H9 (cell line): Measurements from ENCODE around the gene PSTPIP1. TPM values are rescaled to one million over a fixed set of nuclear protein-coding genes. Genes with fewer than 3 reads are reported as not detected.

ENCODE experiments used
- DNase-seq: peaks from one replicate; pipeline ENCODE4 v3.0.0-alpha.2; 2017
- H2AFZ ChIP-seq: one replicate; pipeline ENCODE4 v1.6.1; 2013; ENCODE audit warnings: mild to moderate bottlenecking, low read length, control low read depth, moderate library complexity
- H2AK5ac ChIP-seq: 2 replicates; pipeline ENCODE4 v1.6.1; 2013; ENCODE audit warnings: low read length, control low read depth, mixed read lengths; ENCODE audit not compliant: insufficient read length
- H2BK120ac ChIP-seq: one replicate; pipeline ENCODE4 v1.6.1; 2013; ENCODE audit warnings: low read depth, mild to moderate bottlenecking, low read length, control low read depth, inconsistent platforms; ENCODE audit not compliant: poor library complexity, severe bottlenecking
- H2BK12ac ChIP-seq: 2 replicates; pipeline ENCODE4 v1.6.1; 2013; ENCODE audit warnings: low read length, control low read depth, mixed read lengths, low read depth; ENCODE audit not compliant: insufficient read length
- H2BK15ac ChIP-seq: 2 replicates; pipeline ENCODE4 v1.6.1; 2013; ENCODE audit warnings: low read depth, low read length, control low read depth
- H2BK20ac ChIP-seq: one replicate; pipeline ENCODE4 v1.6.1; 2013; ENCODE audit warnings: low read depth, mild to moderate bottlenecking, low read length, control low read depth, inconsistent platforms; ENCODE audit not compliant: poor library complexity, severe bottlenecking
- H2BK5ac ChIP-seq: 2 replicates; pipeline ENCODE4 v1.6.1; 2013; ENCODE audit warnings: low read length, control low read depth, mixed read lengths; ENCODE audit not compliant: insufficient read length
- H3K14ac ChIP-seq: 2 replicates; pipeline ENCODE4 v1.6.1; 2013; ENCODE audit warnings: low read length, control low read depth; ENCODE audit not compliant: insufficient read depth
- H3K18ac ChIP-seq: 2 replicates; pipeline ENCODE4 v1.6.1; 2013; ENCODE audit warnings: low read depth, mild to moderate bottlenecking, mixed read lengths, low read length, control low read depth; ENCODE audit not compliant: insufficient read length
- H3K23ac ChIP-seq: 2 replicates; pipeline ENCODE4 v1.6.1; 2013; ENCODE audit warnings: low read length, control low read depth, mixed read lengths, low read depth; ENCODE audit not compliant: insufficient read length
- H3K23me2 ChIP-seq: 2 replicates; pipeline ENCODE4 v1.6.1; 2013; ENCODE audit warnings: low read depth, mild to moderate bottlenecking, mixed read lengths, low read length, control low read depth; ENCODE audit not compliant: insufficient read length, poor library complexity, severe bottlenecking
- H3K27ac ChIP-seq: 2 replicates; pipeline ENCODE4 v1.5.1; 2013; ENCODE audit warnings: low read length, control low read depth, mixed read lengths, low read depth; ENCODE audit not compliant: insufficient read length
- H3K27me3 ChIP-seq: 2 replicates; pipeline ENCODE4 v1.6.1; 2013; ENCODE audit warnings: low read length, control low read depth, inconsistent platforms; ENCODE audit not compliant: insufficient read depth
- H3K4ac ChIP-seq: 2 replicates; pipeline ENCODE4 v1.6.1; 2013; ENCODE audit warnings: low read depth, mild to moderate bottlenecking, control low read depth, inconsistent platforms, low read length, moderate library complexity
- H3K4me1 ChIP-seq: 2 replicates; pipeline ENCODE4 v1.6.1; 2013; ENCODE audit warnings: low read length, control low read depth, inconsistent platforms; ENCODE audit not compliant: insufficient read depth
- H3K4me2 ChIP-seq: 2 replicates; pipeline ENCODE4 v1.6.1; 2013; ENCODE audit warnings: low read length, control low read depth, mixed read lengths; ENCODE audit not compliant: insufficient read length, insufficient read depth
- H3K56ac ChIP-seq: 2 replicates; pipeline ENCODE4 v1.6.1; 2013; ENCODE audit warnings: low read depth, mild to moderate bottlenecking, mixed read lengths, low read length, control low read depth; ENCODE audit not compliant: insufficient read length
- H3K79me1 ChIP-seq: 2 replicates; pipeline ENCODE4 v1.6.1; 2013; ENCODE audit warnings: low read depth, mild to moderate bottlenecking, moderate library complexity, low read length, control low read depth, inconsistent platforms; ENCODE audit not compliant: insufficient read depth, poor library complexity, severe bottlenecking
- H3K79me2 ChIP-seq: 2 replicates; pipeline ENCODE4 v1.6.1; 2013; ENCODE audit warnings: low read length, control low read depth, inconsistent platforms; ENCODE audit not compliant: insufficient read depth
- H3K9ac ChIP-seq: 2 replicates; pipeline ENCODE4 v1.6.1; 2013; ENCODE audit warnings: low read length, control low read depth, mixed read lengths; ENCODE audit not compliant: insufficient read length; ENCODE audit errors: extremely low read depth
- H3K9me3 ChIP-seq: one replicate; pipeline ENCODE4 v1.6.1; 2013; ENCODE audit warnings: low read depth, low read length, inconsistent platforms; ENCODE audit not compliant: control insufficient read depth
- H3T11ph ChIP-seq: one replicate; pipeline ENCODE4 v1.6.1; 2013; ENCODE audit warnings: mild to moderate bottlenecking, low read length, control low read depth, inconsistent platforms
- H4K20me1 ChIP-seq: one replicate; pipeline ENCODE4 v1.6.1; 2013; ENCODE audit not compliant: control insufficient read depth, insufficient read length, insufficient read depth
- H4K5ac ChIP-seq: 2 replicates; pipeline ENCODE4 v1.6.1; 2013; ENCODE audit warnings: low read depth, mild to moderate bottlenecking, mixed read lengths, low read length, control low read depth; ENCODE audit not compliant: insufficient read length
- H4K8ac ChIP-seq: replicated peaks from 2 replicates; pipeline ENCODE4 v1.6.1; 2013; ENCODE audit warnings: low read length, control low read depth, mixed read lengths, low read depth; ENCODE audit not compliant: insufficient read length
- H4K91ac ChIP-seq: 2 replicates; pipeline ENCODE4 v1.6.1; 2013; ENCODE audit warnings: low read depth, mild to moderate bottlenecking, moderate library complexity, mixed read lengths, low read length, control low read depth; ENCODE audit not compliant: insufficient read length
- H3K27ac Mint-ChIP-seq, 3 experiments: 2 replicates in 2 of 3; 3 replicates in 1 of 3; pipeline ENCODE4 v1.8.0; 2020 to 2021; ENCODE audit warnings: mixed read lengths in 3 of 3, mild to moderate bottlenecking in 1 of 3, moderate library complexity in 1 of 3
- H3K27me3 Mint-ChIP-seq: 2 replicates; pipeline ENCODE4 v1.8.0; 2021; ENCODE audit warnings: low read depth, mild to moderate bottlenecking, moderate library complexity, mixed read lengths
- H3K36me3 Mint-ChIP-seq, 3 experiments: 2 replicates in 2 of 3; 3 replicates in 1 of 3; pipeline ENCODE4 v1.8.0; 2020 to 2021; ENCODE audit warnings: low read depth in 3 of 3, mixed read lengths in 3 of 3; ENCODE audit not compliant: insufficient read depth in 1 of 3
- H3K4me1 Mint-ChIP-seq, 2 experiments: 2 replicates each; pipeline ENCODE4 v1.8.0; 2020; ENCODE audit warnings: mixed read lengths in 2 of 2
- H3K4me3 Mint-ChIP-seq, 2 experiments: 2 replicates in 1 of 2; 3 replicates in 1 of 2; pipeline ENCODE4 v1.8.0; 2020 to 2021; ENCODE audit warnings: mild to moderate bottlenecking in 2 of 2, mixed read lengths in 2 of 2, moderate library complexity in 1 of 2
- H3K9me3 Mint-ChIP-seq, 2 experiments: 2 replicates in 1 of 2; 3 replicates in 1 of 2; pipeline ENCODE4 v1.8.0; 2020; ENCODE audit warnings: mild to moderate bottlenecking in 2 of 2, mixed read lengths in 2 of 2, moderate library complexity in 1 of 2
- WGBS: extraction: QIAGEN DNeasy Blood & Tissue Kit; methylation state at CpG from one replicate; pipeline ENCODE4 v1.1.7; 2013; ENCODE audit warnings: missing lambda C conversion rate, low lambda C conversion rate, mixed read lengths; ENCODE audit not compliant: insufficient read length; ENCODE audit errors: extremely low coverage; 5-methylcytosine and 5-hydroxymethylcytosine counted together
- total RNA-seq: library from RNA; stranded (reverse); gene quantifications from 2 replicates; pipeline ENCODE4 v1.2.1, GENCODE V29; 2021
- TF ChIP-seq, protein P1 (sequence below): fragments of 200-600 bp; sonication (generic); conservative IDR thresholded peaks from 3 replicates; pipeline ENCODE4 v1.8.0; 2021; ENCODE audit warnings: antibody characterized with exemption, mild to moderate bottlenecking

The PSTPIP1 gene
- total RNA-seq, 1 experiment from 2014 or later = 1.8 TPM

DNA sequence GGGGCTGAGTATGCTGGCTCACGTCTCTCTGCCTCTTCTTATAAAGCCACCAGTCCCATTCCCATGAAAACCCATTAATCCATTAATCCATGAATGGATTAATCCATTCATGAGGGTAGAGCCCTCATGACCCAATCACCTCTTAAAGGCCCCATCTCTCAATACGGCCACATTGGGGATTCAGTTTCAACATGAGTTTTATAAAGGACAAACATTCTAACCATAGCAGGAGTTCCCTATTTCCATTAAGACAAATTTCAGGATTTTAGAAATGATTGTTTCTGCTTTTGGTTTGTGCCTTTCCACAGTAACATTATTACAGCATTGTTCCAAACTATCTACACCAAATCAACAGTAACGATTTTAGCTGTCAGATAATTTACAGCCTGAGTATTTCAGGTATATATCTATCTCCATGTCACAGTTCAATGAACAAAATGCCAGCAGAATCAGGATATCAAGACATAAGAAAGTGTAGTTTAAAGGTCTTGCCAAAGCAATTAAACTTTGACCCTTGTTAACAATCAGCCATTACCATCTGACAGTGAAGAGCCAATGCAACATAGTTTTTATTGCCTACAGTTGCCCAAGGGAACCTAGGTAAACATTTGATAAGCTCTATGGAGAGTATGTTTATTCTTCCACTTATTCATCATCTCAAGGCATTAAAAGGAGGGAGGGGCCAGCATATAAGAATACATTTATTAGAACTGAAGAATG is 72.2 kb downstream of the PSTPIP1 start:
- Histone ChIP-seq H3K23me2 (peaks cover 6% of the 10 kb centered on the region), H3K9me3 (no peaks in the 10 kb centered on the region), H2AFZ (no peak overlapping the region), H4K91ac (no peak overlapping the region), H2BK15ac (no peak overlapping the region), H2BK12ac (no peak overlapping the region), H3T11ph (no peak overlapping the region), H3K79me1 (no peaks in the 10 kb centered on the region), H3K27ac (no peak overlapping the region), H2BK120ac (no peak overlapping the region), H3K23ac (no peak overlapping the region), H3K14ac (no peak overlapping the region), H3K4me1 (peaks cover 3% of the 10 kb centered on the region), H3K18ac (no peak overlapping the region), H3K4ac (no peak overlapping the region), H2BK5ac (no peak overlapping the region), H2AK5ac (no peak overlapping the region), H3K56ac (no peak overlapping the region), H3K27me3 (no peaks in the 10 kb centered on the region), H4K8ac (no peak overlapping the region), H3K9ac (no peak overlapping the region), H3K4me2 (no peak overlapping the region), H4K20me1 (no peaks in the 10 kb centered on the region), H4K5ac (no peak overlapping the region), H2BK20ac (no peak overlapping the region), H3K79me2 (peaks cover 14% of the 10 kb centered on the region; the same call in 1 of the 2 replicates)
- DNase-seq = no peak
- H3K9me3 Mint-ChIP-seq = no peaks in the 10 kb centered on the region
- no peak overlapping the region; a peak in 1 of 7 replicates for H3K27ac Mint-ChIP-seq
- H3K4me1 Mint-ChIP-seq = peaks cover 31 to 34% of the 10 kb centered on the region in 2 experiments
- H3K27me3 Mint-ChIP-seq = no peaks in the 10 kb centered on the region; the same call in 1 of the 2 replicates
- WGBS = no CpG with 5 or more reads among the region's 3 CpGs
- H3K4me3 Mint-ChIP-seq = no peak overlapping the region
- TF ChIP-seq, protein P1, sequence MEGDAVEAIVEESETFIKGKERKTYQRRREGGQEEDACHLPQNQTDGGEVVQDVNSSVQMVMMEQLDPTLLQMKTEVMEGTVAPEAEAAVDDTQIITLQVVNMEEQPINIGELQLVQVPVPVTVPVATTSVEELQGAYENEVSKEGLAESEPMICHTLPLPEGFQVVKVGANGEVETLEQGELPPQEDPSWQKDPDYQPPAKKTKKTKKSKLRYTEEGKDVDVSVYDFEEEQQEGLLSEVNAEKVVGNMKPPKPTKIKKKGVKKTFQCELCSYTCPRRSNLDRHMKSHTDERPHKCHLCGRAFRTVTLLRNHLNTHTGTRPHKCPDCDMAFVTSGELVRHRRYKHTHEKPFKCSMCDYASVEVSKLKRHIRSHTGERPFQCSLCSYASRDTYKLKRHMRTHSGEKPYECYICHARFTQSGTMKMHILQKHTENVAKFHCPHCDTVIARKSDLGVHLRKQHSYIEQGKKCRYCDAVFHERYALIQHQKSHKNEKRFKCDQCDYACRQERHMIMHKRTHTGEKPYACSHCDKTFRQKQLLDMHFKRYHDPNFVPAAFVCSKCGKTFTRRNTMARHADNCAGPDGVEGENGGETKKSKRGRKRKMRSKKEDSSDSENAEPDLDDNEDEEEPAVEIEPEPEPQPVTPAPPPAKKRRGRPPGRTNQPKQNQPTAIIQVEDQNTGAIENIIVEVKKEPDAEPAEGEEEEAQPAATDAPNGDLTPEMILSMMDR = no peak
- peaks cover 2 to 8% (median 4%) of the 10 kb centered on the region in 3 experiments; a peak in 5 of 7 replicates for H3K36me3 Mint-ChIP-seq
